Measurements from ENCODE around the gene SFXN1.

DNA sequence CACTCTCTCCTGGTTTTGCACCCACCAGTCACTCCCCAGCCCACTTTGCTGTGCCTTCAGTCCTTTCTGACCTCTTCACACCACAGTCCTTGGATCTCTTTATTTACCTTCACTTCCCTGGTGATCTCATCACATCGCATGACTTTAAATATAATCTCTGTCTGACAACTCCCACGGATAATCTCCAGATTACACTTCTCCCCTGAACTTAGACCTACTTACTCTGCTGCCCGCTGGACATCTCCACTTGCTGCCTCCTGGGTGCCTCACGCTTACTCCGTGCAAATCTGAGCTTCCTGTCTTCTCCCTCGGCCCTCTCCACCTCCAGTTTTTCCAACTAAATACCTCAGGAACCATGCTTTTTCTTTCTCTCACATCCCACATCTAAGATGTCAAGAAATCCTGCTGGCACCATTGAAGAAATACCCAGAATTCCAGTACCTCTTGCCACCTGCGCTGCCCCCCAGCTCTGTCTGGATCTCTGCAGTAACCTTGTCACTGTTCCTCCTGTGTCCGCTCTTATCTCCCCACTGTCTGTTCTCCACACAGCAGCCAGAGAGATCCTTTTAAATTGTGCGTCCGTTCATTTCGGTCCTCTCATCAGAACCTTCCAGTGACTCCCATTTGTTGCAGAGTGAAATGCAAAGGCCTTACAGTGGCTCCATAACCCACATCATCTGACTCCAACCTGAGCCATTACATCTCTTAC lies 9.3 kb downstream of the SFXN1 start:
- TF ChIP-seq, protein P1, sequence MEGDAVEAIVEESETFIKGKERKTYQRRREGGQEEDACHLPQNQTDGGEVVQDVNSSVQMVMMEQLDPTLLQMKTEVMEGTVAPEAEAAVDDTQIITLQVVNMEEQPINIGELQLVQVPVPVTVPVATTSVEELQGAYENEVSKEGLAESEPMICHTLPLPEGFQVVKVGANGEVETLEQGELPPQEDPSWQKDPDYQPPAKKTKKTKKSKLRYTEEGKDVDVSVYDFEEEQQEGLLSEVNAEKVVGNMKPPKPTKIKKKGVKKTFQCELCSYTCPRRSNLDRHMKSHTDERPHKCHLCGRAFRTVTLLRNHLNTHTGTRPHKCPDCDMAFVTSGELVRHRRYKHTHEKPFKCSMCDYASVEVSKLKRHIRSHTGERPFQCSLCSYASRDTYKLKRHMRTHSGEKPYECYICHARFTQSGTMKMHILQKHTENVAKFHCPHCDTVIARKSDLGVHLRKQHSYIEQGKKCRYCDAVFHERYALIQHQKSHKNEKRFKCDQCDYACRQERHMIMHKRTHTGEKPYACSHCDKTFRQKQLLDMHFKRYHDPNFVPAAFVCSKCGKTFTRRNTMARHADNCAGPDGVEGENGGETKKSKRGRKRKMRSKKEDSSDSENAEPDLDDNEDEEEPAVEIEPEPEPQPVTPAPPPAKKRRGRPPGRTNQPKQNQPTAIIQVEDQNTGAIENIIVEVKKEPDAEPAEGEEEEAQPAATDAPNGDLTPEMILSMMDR (IDR thresholded peaks at IDR 0.05) = no peak
- no peak for TF ChIP-seq EP300 (IDR thresholded peaks at IDR 0.05)
- TF ChIP-seq POLR2AphosphoS5 (IDR thresholded peaks at IDR 0.05) = no peak
